Kidney epithelial cell (primary cell): ENCODE results near the gene DOCK10. TPM values are rescaled to one million over a fixed set of nuclear protein-coding genes. Genes with fewer than 3 reads are reported as not detected.

Experiments
- DNase-seq: peaks from one replicate; pipeline ENCODE4 v3.0.0-alpha.2; 2010; ENCODE audit warnings: low read depth
- H3K27me3 ChIP-seq: 2 replicates; pipeline ENCODE4 v1.6.0; 2011; ENCODE audit warnings: low read length; ENCODE audit not compliant: control insufficient read depth, insufficient read depth
- H3K36me3 ChIP-seq: 2 replicates; pipeline ENCODE4 v1.5.1; 2011; ENCODE audit warnings: low read length; ENCODE audit not compliant: control insufficient read depth, insufficient read depth
- H3K4me3 ChIP-seq: 2 replicates; pipeline ENCODE4 v1.5.1; 2011; ENCODE audit warnings: low read depth, mild to moderate bottlenecking, control low read depth, low read length
- total RNA-seq: library from RNA; depleted of rRNA; stranded (reverse); fragments of >200 nt; gene quantifications from 2 replicates; pipeline ENCODE4 v1.2.3, GENCODE V29; 2015
- TF ChIP-seq, protein P1 (sequence below): IDR thresholded peaks from 2 replicates; pipeline ENCODE4 v1.5.1; 2011; ENCODE audit warnings: mild to moderate bottlenecking, moderate library complexity, low read length, control low read depth, inconsistent platforms; ENCODE audit not compliant: insufficient read depth, poor library complexity, severe bottlenecking

The DOCK10 gene
- total RNA-seq, 1 donor from 2014 or later: 5.0 TPM

GRCh38 chr2:224952936-224953657 is 89.2 kb downstream of the DOCK10 start:
- Histone ChIP-seq H3K4me3 (no peak overlapping the region), H3K36me3 (no peaks in the 10 kb centered on the region), H3K27me3 (no peaks in the 10 kb centered on the region)
- DNase-seq: no peak
- TF ChIP-seq, protein P1, sequence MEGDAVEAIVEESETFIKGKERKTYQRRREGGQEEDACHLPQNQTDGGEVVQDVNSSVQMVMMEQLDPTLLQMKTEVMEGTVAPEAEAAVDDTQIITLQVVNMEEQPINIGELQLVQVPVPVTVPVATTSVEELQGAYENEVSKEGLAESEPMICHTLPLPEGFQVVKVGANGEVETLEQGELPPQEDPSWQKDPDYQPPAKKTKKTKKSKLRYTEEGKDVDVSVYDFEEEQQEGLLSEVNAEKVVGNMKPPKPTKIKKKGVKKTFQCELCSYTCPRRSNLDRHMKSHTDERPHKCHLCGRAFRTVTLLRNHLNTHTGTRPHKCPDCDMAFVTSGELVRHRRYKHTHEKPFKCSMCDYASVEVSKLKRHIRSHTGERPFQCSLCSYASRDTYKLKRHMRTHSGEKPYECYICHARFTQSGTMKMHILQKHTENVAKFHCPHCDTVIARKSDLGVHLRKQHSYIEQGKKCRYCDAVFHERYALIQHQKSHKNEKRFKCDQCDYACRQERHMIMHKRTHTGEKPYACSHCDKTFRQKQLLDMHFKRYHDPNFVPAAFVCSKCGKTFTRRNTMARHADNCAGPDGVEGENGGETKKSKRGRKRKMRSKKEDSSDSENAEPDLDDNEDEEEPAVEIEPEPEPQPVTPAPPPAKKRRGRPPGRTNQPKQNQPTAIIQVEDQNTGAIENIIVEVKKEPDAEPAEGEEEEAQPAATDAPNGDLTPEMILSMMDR: no peak

GRCh38 chr2:224951723-224952481 is 90.4 kb downstream of the DOCK10 start:
- TF ChIP-seq, protein P1: no peak
- Histone ChIP-seq H3K4me3 (no peak overlapping the region), H3K27me3 (no peaks in the 10 kb centered on the region), H3K36me3 (no peaks in the 10 kb centered on the region)
- no peak for DNase-seq

DNA sequence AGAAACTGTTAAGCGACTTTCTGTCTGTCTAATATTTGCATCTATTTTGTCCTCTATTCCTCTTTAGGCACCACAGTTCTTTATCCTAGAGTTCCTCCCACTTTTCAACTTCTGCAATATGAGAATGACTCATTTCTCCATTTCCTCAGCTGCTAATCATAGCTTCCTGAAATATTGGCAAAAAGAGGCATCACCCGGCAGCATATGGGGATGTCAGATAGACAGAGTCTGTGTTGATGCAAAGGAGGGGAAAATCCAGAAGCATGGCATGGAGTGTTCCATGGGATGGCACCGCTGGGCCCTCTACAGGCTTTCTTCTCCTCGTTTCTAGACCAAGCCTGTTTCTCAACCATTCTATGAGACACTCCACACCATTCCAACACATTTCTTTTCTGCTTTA is 93.4 kb downstream of the DOCK10 start:
- no peaks in the 10 kb centered on the region for H3K27me3 ChIP-seq
- TF ChIP-seq, protein P1: no peak
- H3K4me3 ChIP-seq: no peak overlapping the region
- no peaks in the 10 kb centered on the region for H3K36me3 ChIP-seq
- no peak for DNase-seq

DNA sequence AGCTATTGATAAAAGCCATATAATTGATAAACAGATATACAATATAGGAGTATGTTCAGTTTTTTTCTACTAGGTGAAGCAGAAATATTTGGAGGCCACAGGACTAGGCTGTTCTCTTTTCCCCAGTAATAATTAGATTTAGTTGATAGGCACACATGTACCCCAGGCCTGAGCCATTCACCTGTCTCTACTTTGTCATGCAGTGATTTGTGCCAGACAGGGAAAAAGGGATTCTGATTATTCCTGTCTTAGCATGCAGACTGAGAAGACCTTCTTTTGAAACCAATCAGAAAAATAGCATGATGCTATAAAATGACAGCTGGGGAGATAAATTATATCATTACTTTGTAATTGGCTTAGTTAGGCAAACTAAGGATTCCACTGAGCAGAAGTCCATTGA is 94.3 kb downstream of the DOCK10 start:
- TF ChIP-seq, protein P1: no peak
- no peaks in the 10 kb centered on the region for H3K27me3 ChIP-seq
- H3K36me3 ChIP-seq: no peaks in the 10 kb centered on the region
- no peak overlapping the region for H3K4me3 ChIP-seq
- no peak for DNase-seq

- H3K4me3 ChIP-seq: no peak overlapping the region
- no peak for DNase-seq
- H3K27me3 ChIP-seq: no peaks in the 10 kb centered on the region
- H3K36me3 ChIP-seq: no peaks in the 10 kb centered on the region
- TF ChIP-seq, protein P1: no peak
These were observed 94.7 kb downstream of the DOCK10 start for GRCh38 chr2:224947566-224947965.
